COR-L47 (cell line): Measurements from ENCODE around the gene PBX3.

ENCODE experiments used
- DNase-seq: peaks from one replicate; lab custom pipeline; 2025; lab: John Stamatoyannopoulos, UW

The PBX3 gene

GRCh38 chr9:125867751-125868415, 120.7 kb downstream of the PBX3 start:
- DNase-seq: peak; percentile 10

DNA sequence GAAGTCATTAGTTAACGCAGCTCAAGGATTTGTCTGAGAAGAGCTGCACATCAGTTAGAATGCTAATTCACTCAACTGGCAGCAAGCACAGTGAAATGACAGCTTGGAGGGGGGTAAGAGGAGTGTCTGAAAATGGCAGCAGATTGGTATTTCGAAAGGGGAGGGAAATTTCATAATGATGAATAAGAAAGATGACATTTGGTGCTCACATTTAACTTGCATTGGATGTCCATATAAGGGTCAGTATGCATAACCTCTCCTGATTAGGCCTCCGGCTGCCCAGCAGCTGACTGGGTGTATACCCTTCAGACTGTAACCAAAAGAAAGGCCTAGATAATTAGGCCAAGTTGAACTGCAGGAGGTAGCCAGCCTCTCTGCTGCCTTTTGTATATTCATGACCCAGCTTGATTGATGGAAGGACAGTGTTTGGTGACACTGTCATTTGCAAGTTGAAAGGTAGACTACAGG, 131.0 kb downstream of the PBX3 start:
- DNase-seq: peak; percentile 78

DNA sequence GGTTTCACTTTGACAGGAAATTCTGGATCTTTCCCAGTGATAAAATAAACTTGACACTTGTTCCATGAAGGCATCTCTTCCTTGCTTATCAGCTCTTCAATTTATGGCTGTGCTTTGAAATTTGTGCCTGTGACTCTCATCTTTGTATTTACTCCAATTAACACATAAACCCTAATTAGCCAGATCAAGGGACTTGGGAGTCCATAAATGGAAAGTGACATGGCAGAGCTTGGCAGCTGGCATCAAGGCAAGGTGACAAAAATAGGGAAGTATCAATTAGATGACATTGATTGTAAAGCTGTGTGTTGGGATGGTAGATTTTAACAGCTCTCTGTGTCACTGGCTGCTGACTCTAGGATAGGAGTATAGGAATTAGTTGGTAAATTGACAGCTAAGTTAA, 133.9 kb downstream of the PBX3 start:
- DNase-seq: peak; percentile 44

- DNase-seq: peak; percentile 63
Measured at GRCh38 chr9:125883565-125884217, 136.5 kb downstream of the PBX3 start.

DNA sequence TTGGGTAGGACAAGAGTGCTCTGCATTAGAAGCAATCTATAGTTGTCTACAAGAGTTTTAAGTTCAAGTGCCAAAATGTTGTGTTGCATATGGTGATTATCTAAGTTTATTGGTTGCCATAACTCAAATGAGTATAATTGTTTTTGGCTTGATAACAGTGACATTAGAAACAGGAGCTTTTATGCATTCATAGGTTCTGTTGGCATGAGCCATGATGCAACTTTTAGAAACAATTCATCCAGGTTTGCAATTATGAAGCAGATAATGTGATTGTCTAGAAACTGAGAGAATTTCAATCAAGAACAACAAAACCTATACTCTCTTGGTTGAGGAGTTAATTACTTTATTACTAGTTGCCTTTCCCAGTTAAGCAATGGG, 137.0 kb downstream of the PBX3 start:
- no peak for DNase-seq

- DNase-seq: no peak
Measured at GRCh38 chr9:125885405-125886034, 138.3 kb downstream of the PBX3 start.

- DNase-seq: no peak
Measured at GRCh38 chr9:125886365-125886764, 139.2 kb downstream of the PBX3 start.

- peak; percentile 76 for DNase-seq
Measured at GRCh38 chr9:125887172-125887571, 140.0 kb downstream of the PBX3 start.

- DNase-seq: no peak
Measured at GRCh38 chr9:125888211-125888610, 141.0 kb downstream of the PBX3 start.

- DNase-seq: no peak
Measured at GRCh38 chr9:125889112-125889475, 141.9 kb downstream of the PBX3 start.

DNA sequence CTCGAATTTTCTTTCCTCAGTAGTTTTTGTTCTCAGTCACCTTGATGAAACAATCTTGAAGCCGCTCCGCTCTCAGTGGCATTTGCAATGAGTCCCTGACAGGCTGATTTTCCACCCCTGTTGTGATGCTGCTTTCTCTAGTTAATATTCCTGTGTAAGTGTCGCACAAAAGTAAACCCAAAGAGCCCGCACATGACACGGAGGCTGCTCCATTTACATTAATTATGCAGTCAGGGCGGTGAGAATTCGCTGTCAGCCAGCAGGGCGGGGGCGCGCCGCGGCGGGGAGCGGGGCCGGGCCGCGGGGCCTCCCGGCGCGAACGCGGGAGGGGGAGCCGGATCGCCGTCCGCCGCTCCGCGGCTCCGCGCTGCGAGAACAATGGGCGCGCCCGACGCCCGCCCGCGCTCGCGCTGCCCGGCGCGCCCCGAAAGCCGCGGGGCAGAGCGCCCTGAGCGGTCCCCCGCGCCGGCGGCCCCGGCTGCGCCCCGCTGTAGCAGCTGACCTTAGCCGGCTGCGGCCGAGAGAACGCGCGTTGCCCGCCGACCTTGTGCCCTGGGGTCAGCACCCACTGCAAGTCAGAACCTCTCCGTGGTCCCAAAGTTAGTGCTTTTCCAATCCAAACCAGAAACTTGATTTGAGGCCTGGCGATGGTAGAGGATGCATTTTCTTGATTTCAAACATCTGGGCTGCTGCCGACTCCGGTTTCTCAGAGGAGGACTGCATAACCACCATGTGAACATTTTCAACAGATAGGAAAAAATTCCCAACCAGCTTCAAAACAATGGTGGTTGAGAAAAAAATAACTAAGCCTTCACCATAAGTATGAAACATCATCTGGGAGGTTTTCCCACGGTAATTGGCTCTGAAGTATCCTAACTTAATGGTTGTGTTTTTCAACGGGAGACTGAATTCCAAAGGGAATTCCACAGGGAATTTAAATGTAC, 142.6 kb downstream of the PBX3 start:
- DNase-seq: peak; percentile 82

GRCh38 chr9:125890826-125891225, 143.7 kb downstream of the PBX3 start:
- DNase-seq: no peak

GRCh38 chr9:125893277-125893676, 146.1 kb downstream of the PBX3 start:
- DNase-seq: no peak

- DNase-seq: no peak
Measured at GRCh38 chr9:125894566-125894965, 147.4 kb downstream of the PBX3 start.

DNA sequence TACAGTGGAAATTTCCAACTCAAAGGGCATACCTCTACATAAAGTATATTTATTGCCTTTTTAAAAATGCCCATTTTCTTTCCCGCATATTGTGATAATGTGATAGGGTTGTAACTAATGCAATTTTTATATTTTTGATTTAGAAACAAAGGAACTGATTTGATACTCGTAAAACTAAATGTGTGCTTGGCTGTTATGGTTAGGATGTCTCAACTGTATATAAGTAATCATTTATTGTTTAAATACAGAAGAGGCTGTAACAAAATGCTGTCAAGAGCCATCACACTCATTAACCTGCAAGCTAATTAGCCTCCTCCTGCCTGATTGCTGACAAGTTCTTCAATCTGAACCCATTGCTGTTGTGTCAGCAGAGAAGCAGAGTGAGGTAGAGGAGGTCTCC, 149.2 kb downstream of the PBX3 start:
- no peak for DNase-seq

- DNase-seq: no peak
Measured at GRCh38 chr9:125896964-125897363, 149.8 kb downstream of the PBX3 start.

GRCh38 chr9:125897481-125897880, 150.3 kb downstream of the PBX3 start:
- no peak for DNase-seq

DNA sequence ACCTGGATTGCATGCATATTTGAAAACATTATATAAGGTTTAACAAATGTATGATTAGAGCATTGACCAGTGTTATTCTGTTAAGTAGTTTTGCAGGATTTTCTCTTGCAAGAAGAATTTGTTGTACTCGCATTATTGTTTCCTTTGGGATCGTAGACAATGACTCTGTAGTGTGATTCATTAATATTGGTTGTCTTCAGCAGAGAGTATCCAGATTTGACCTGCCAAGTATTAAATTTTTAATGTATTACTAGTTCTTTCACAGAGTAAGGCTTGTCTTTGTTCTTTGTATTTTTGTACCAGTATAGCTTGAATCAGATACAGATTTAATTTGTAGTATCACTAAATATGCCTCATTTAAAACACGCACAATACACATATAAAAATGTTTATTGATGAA, 155.0 kb downstream of the PBX3 start:
- no peak for DNase-seq

GRCh38 chr9:125902831-125903512, 155.8 kb downstream of the PBX3 start:
- DNase-seq: no peak

DNA sequence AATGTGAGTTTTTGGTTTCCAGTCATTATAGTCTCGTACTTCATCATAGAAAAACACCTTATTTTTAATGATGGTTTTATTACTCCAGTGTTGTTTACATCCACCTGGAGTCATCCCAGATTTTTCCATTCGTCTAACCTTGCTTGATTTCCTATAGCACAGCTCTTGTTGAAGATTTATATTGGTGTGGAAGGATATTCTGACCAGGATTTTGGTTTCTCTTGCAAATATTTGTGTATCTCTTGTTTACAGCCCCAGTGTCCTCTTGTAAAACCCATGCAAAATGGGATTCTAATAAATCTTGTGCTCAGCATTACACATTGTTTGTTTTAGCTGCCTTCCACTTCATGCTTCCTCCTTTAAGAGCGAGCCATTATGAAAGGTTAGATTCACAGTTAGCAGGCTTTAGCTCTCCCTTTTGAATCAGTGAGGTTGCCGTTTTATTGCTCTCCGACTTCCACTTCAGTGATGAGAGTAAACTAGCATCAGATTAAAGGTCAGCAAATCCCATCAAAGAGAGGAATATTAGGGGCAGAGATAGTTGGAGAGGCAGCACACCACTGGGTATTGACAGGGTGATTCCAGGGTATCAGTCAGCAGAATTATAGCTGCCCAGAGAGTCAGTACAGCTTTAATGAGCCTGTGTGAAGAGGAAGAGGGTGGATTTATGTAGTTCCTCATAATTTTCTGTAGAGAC, 157.1 kb downstream of the PBX3 start:
- DNase-seq: peak; percentile 35

DNA sequence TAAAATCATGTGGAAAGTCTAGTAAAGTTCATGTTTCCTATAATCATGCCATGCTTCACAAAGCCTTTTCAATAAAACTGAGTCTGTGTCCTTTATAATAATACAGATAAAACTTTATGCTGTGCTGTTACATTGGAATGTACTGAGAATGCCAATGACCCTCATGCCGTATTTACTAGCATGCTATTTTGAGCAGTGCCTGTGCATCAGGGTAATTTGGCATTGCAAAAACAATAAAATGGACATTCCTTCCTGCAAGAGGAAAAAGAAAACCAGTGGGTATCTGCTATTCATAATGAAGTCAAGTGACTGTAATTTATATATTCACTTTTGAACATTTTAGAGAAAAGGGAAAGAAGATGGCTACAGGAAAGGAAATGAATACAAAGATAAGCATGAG, 159.0 kb downstream of the PBX3 start:
- no peak for DNase-seq
